NCI-H146 (cell line): ENCODE results near the gene IL22RA2.

Experiments
- DNase-seq: peaks from one replicate; lab custom pipeline; 2025; lab: John Stamatoyannopoulos, UW

The IL22RA2 gene

GRCh38 chr6:137197684-137198645 is 24.5 kb upstream of the IL22RA2 start:
- DNase-seq, result no peak

DNA sequence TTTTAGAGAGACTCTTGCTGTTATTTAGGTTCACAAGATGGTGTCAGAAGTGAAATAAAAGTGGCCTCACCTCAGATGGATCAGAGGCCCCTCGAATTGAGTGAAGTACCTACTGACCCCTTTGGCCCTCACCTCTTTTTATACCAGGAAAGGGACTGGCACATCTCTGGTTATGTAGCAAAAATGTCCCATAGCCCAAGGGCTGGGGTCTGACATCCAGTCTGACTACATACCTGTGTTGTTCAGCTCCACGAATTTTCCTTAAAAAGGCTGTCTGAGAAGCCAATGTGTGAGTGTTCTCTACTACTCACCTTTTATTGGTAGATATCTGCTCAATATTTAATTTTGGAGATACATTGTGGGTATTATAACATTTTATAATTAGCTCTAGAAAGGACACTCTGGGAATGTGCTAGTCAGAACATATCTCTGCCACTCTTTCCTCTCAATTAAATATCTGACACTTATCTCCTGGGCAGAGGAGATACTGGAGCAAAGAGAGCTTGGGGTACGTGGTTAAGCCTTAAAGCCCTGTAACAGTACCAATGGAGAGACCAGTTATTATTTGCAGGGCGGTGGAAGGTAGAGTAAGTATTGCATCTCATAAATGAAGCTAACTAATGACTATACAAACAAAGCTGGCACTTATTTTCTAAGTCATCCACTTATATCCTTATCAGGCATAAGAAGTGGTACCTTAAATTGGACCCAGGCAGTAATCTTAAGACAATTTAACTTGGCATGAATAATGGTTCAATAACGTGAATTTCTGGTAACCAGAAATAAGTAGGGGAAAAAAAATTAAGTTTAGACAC is 20.0 kb upstream of the IL22RA2 start:
- DNase-seq, result no peak

DNA sequence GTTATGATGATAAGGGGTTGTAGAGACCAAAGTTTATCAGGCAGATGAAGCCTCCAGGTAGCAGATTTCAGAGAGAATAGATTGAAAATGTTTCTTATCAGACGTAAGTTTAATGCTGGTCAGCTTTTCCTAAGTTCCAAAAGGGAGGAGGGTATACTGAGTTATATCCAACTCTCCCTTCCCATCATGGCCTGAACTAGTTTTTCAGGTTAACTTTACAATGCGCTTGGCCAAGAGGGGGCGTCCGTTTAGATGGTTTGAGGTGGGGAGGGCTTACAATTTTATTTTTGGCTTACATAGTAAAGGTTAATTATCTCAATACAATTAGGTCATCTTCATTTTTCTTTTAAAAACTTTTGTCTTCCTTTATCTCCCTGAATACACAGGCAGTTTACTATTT is 19.4 kb upstream of the IL22RA2 start:
- no peak for DNase-seq

- DNase-seq, result no peak
Observed at GRCh38 chr6:137191670-137192069, 18.2 kb upstream of the IL22RA2 start.

- DNase-seq, result no peak
Observed at GRCh38 chr6:137191236-137191635, 17.8 kb upstream of the IL22RA2 start.

DNA sequence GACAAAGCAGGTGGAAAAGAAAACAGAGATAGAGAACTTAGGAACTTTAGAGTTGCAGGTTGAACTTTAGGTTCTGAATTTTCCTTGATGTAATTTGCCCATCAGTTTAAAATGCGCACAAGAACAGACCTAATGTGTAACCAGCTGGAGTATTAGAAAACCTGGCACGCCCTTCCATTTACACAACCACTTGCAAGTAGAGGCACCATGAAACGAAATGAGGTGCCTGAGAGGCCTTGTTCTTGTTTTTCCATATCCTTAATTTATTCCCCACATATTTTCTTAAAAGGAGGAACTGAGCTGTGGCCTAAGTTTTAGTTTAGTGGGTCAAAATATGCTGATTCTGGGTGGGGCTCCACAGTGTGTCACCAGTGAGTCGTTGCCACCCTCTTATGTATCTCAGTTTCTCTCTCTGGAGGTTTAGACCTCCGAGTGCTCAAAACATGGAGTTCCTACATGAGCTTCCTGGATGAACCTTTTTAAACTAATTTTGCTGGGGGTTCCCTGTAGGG is 17.2 kb upstream of the IL22RA2 start:
- DNase-seq, result no peak

DNA sequence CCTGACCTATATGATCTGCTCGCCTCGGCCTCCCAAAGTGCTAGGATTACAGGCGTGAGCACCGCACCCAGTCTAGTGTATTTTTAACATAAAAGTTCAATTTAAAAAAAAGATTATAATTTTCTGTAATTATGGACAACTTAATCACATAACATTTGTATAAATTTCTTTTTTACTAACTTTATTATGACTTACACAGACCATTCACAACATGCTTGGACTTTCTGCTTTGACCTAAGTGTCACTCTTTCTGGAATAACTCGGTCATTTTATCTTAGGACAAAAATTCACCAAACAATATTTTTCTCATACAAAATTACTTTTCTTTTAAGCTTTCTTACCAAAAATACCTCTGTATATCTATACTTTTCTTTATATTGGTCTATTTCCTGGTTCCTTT is 15.4 kb upstream of the IL22RA2 start:
- DNase-seq, result no peak

GRCh38 chr6:137185290-137185689 is 11.8 kb upstream of the IL22RA2 start:
- DNase-seq, result no peak

DNA sequence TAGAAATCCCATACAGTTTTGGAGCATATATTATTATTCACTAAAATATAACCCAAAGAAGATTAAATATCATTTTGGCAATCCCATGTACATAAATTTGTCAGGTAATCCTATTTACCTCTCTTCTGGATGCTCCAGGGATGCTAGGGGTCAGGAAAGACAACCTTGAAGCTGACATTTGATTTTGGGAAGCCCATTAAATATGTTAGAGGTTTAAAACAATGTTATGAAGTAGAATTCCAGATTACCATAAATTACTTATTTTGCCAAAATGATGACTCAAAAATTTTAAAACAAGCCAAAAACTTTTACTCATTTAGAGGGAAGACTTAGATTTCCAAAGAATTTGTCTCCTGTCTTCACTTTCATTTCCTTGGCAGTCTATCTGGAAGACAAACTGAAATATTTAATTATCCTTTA is 9.2 kb upstream of the IL22RA2 start:
- DNase-seq, result no peak

DNA sequence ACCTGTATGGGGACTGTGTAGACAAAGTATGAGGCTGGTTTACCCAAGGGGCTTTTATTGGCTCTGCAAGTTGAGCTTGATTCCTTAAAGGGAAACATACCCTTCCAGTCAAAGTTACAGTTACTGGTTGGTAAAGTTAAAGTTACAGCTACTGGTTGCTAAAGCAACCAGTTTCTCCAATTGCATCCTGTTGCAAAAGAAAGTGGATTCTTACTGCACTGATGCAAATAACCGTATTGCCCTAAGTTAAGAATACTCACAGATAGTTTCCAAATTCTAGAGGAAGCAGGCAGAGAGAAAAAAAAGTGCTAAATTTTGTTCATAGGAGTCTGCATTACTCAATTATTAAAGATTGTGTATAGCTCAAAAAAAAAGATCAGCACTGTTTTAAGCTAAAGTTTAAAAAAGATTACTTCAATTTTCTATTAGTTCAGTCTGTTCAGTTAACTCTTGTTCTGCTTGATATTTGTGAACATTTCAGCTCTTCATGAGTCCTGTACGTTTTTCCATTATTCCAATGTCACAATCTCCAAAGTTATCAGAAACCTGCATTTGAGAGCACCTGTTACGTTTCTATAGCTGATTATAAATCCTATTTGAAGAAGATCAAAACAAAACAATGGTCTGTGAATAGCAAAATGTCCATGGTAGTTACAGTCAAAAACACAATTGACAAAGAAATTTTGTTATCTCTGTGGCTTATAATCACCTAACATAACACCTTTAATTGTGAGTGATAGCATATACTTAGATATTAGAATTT is 8.6 kb upstream of the IL22RA2 start:
- DNase-seq, result no peak

- DNase-seq, result no peak
Observed at GRCh38 chr6:137177611-137178010, 4.2 kb upstream of the IL22RA2 start.

DNA sequence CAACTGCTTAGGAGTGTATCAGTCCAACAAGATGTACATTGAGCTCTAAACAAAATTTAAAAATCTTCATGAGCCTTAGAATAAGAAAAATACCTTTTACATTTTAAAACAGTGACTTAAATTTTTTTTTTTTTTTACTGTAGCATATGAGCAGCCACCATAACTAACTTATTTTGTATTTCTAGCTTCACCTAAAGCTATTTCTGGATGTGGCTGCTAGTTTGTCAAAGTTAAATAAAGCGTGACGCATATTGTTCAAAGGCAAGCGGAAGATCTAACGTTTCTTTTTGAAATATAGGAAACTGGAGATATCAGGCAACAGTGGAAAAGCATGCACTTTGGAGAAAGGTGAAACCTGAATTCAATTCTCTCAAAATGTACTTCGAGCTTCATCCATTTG is 3.3 kb upstream of the IL22RA2 start:
- DNase-seq, result no peak

DNA sequence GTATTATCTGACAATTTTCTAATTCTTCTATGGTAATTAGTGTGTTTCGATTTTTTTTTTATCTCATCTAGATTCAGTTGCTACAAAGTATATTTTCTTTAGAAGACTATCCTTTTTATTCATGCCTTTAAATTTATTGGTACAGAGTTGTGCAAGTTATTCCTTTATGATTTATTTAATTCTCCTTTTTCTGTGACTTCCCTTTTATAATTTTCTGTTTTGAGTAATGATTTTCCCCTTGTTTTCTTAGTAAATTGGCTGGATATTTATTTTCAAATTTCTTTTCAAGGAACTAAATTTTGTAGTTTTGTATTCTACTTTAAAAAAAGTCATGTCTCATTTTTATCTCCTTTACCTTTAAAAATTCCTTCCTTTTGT is 2.4 kb upstream of the IL22RA2 start:
- no peak for DNase-seq

DNA sequence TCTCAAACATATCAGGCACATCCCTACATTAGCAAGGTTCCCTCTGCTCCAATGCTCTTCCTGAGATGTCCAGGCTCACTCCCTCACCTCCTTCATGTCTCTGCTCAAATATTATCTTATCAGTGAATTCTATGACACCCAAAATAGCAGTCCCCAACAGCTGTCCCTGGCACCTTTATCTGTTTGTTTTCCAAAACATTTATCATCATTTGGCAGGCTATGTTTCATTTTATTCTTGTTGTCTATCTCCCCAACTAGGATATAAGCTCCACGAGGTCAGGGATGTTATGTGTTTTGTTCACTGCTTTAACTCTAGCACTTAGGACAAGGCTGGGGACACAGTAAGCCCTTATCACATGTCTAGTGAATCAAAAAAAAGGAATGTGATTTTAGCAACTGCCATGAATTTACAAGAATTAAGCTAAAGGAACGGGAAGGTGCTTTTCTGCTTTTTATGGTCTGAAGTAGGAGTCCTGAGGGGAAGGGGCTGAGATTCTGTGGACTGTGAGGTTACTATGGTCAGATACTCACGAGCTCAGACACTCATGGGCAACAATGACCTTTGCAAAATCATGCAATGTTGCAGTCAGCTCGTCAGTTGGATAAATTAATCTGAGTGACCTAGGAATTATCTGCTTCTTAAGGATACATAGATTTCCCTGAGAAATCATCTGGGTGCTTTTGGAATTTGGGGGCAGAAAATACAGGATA is 1.9 kb upstream of the IL22RA2 start:
- no peak for DNase-seq

DNA sequence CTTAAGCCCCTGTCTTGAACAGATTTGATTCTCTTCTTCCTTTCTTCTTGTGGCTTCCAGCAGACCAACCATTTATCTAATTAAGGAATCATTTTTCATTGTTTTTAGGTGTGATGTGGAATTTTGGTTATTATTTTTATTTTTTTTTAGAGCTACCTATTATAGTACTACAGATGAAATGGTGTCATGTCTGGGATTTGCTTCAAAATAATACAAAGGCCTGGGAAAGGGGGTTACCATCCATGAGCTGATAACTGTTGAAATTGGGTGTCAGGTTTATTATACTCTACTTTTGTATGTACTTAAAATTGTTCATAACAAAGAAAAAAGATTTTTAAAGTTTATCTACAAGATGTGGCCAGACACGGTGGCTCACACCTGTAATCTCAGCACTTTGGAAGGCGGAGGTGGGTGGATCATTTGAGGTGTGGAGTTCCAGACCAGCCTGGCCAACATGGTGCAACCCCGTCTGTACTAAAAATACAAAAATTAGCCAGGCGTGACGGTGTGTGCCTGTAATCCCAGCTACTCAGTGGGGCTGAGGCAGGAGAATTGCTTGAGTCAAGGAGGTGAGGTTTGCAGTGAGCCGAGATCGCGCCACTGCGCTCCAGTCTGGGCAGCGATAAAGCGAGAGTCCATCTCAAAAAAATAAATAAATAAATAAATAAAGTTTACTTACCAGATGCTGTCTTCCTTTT is 561 bp downstream of the IL22RA2 start:
- no peak for DNase-seq

GRCh38 chr6:137171824-137172733 is 1.4 kb downstream of the IL22RA2 start:
- no peak for DNase-seq

DNA sequence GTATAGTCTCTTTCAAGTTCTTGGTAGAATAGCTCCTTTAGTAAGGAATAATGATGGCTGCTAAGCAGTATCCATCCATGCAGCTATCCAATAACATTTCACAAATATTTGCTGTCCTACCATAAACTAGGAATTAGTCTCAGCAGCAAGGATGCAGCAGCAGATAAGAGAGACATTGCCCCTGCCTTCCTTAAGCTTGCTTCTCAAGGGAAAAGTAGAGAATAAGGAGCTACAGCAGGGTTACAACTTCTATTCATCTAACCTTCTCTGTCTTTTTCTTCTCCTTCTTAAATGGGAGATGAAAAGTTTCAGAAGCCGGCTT is 2.4 kb downstream of the IL22RA2 start:
- DNase-seq, result no peak

DNA sequence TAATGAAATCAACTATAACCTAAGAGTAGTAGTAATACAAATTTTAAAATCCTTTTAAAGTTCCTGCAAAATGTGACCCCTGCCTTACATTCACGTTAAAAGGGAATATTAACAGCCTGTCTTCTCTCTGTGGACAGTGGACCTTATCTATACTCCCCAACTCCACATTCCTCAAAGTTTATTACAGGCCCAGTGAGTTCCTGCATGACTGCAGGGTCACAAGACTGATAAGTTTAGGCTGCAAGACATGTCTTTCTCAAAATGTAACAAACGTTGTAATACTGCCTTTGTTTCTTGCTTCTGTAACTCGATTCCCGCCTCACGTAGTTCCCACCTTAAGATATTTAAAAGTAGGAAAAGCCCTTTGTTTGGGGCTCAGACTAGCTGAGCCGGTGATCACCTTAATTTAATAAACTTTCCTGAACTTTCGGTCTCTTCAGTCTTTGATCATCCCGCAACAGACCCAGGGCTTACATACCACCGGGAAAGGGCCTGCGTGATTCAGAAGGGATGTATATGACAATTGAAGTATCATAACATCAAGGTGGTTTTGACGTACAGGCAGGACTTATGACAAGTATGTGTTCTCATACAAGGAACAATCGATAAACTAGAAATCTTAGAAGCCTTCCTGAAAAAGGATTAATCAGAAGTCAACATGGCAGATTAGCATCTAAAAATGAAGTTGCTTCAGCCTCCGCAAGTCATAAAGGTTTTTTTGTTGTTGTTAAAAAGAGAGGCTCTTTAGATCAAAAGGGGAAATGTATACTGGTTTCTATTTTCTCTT is 3.0 kb downstream of the IL22RA2 start:
- DNase-seq, result no peak

- DNase-seq, result no peak
Observed at GRCh38 chr6:137167702-137168377, 5.6 kb downstream of the IL22RA2 start.
